Measurements from ENCODE around the gene UBE2L5.
"Not testable (repeated sequence)": the region's sequence is repeated elsewhere in the genome, so short reads cannot be mapped to it uniquely, and the experiment has no call there.

The UBE2L5 gene

GRCh38 chr13:30453727-30454126 is 31.4 kb downstream of the UBE2L5 start:
- DNase-seq (ENCODE audit: low read depth, low spot score) = no peak
- peaks cover 13% of the 10 kb centered on the region for H3K36me3 ChIP-seq (ENCODE audit: insufficient read depth, low read length)
- no peak overlapping the region for H3K9ac ChIP-seq (ENCODE audit: insufficient read length)
- no peak for TF ChIP-seq POLR2AphosphoS5 (IDR thresholded peaks at IDR 0.05; ENCODE audit: borderline replicate concordance, low read depth, low read length)
- TF ChIP-seq EZH2 (IDR thresholded peaks at IDR 0.05) = no peak
- TF ChIP-seq FOXP2 (optimal IDR thresholded peaks at IDR 0.05; ENCODE audit: control extremely low read depth, extremely low read length, insufficient read depth) = no peak
- no peak overlapping the region for H3K27ac ChIP-seq
- no peaks in the 10 kb centered on the region for H3K9me3 ChIP-seq (ENCODE audit: low read depth, low read length)
- no peak overlapping the region for H3K4me3 ChIP-seq

DNA sequence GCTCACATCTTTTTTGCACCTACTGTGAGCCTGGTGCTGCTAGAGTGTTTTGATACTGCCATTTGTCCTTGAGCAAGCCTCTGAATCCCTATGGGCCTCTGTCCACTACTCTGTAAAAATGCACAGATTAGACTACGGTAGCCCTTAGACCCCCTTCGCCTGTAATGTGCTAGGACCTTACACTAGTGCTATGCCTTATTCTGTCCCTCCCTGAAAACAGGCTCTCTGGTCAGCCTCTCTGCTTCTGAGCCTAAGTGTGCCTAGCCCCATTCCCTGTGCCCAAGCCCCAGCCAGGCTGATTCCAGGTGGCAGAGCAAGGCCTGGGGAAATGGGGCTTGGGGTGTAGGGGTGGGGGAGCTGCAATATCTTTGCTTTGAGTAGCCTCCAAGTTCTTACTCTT is 32.7 kb downstream of the UBE2L5 start:
- no peak for DNase-seq (ENCODE audit: low read depth, low spot score)
- H3K4me3 ChIP-seq = no peak overlapping the region
- no peaks in the 10 kb centered on the region for H3K9me3 ChIP-seq (ENCODE audit: low read depth, low read length)
- peak overlapping the region; percentile 77 for H3K27ac ChIP-seq
- peaks cover 26% of the 10 kb centered on the region for H3K36me3 ChIP-seq (ENCODE audit: insufficient read depth, low read length)
- TF ChIP-seq FOXP2 (optimal IDR thresholded peaks at IDR 0.05; ENCODE audit: control extremely low read depth, extremely low read length, insufficient read depth) = no peak
- TF ChIP-seq EZH2 (IDR thresholded peaks at IDR 0.05) = no peak
- no peak for TF ChIP-seq POLR2AphosphoS5 (IDR thresholded peaks at IDR 0.05; ENCODE audit: borderline replicate concordance, low read depth, low read length)
- H3K9ac ChIP-seq (ENCODE audit: insufficient read length) = no peak overlapping the region

DNA sequence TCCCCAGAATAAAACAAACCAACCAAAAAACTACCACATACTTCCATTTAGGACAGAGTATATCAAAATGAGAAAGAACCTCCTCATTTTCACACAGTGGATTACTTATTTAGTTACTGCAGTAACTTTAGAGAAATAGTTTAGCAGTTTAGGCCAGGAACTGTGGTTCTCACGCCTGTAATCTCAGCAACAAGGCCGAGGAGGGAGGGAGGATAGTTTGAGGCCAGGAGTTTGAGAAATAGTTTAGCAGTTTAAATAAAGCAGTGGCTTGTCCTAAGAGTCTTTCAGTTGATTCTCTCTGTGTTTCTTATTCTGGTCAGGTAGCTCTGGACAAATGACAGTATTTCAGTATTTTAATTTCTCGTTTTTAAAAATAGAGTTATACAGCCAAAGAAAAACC is 34.0 kb downstream of the UBE2L5 start:
- Histone ChIP-seq H3K36me3 (ENCODE audit: insufficient read depth, low read length) (peaks cover 28% of the 10 kb centered on the region), H3K9me3 (ENCODE audit: low read depth, low read length) (no peaks in the 10 kb centered on the region), H3K27ac (peak overlapping the region; percentile 78), H3K4me3 (no peak overlapping the region), H3K9ac (ENCODE audit: insufficient read length) (no peak overlapping the region)
- DNase-seq (ENCODE audit: low read depth, low spot score) = no peak
- no peak for TF ChIP-seq POLR2AphosphoS5 (IDR thresholded peaks at IDR 0.05; ENCODE audit: borderline replicate concordance, low read depth, low read length)
- TF ChIP-seq EZH2 (IDR thresholded peaks at IDR 0.05) = no peak
- no peak for TF ChIP-seq FOXP2 (optimal IDR thresholded peaks at IDR 0.05; ENCODE audit: control extremely low read depth, extremely low read length, insufficient read depth)

DNA sequence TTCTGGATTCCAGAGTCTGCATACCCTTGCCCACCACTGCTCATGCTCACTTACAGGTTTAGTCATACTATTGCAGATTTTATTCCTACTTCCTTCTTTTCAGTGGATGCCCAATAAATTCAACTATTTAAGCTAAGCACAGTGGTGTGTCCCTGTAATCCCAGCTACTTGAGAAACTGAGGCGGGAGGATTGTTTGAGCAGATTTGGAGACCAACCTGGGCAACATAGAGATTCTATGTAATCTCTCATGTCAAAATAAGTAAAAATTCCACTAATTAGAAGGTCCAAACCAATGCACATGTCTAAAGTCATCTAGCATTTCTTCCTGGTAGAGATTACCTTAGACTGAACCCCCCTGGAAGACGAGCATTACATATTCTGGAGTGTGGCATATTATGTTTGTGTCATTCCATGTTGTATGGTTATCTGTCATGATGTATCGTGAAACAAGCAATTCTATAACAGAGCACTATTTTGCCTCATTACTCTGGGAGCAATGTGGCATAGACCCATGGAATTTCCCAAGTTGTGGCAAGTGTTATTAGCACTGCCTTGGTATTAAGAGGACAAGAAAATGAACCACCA is 35.1 kb downstream of the UBE2L5 start:
- Histone ChIP-seq H3K9me3 (ENCODE audit: low read depth, low read length) (no peaks in the 10 kb centered on the region), H3K9ac (ENCODE audit: insufficient read length) (no peak overlapping the region), H3K27ac (peak overlapping the region; percentile 52), H3K4me3 (no peak overlapping the region), H3K36me3 (ENCODE audit: insufficient read depth, low read length) (peaks cover 40% of the 10 kb centered on the region)
- TF ChIP-seq EZH2 (IDR thresholded peaks at IDR 0.05) (no peak), POLR2AphosphoS5 (IDR thresholded peaks at IDR 0.05; ENCODE audit: borderline replicate concordance, low read depth, low read length) (peak; percentile 6; the same call in 1 of the 2 replicates)
- DNase-seq (ENCODE audit: low read depth, low spot score) = no peak

DNA sequence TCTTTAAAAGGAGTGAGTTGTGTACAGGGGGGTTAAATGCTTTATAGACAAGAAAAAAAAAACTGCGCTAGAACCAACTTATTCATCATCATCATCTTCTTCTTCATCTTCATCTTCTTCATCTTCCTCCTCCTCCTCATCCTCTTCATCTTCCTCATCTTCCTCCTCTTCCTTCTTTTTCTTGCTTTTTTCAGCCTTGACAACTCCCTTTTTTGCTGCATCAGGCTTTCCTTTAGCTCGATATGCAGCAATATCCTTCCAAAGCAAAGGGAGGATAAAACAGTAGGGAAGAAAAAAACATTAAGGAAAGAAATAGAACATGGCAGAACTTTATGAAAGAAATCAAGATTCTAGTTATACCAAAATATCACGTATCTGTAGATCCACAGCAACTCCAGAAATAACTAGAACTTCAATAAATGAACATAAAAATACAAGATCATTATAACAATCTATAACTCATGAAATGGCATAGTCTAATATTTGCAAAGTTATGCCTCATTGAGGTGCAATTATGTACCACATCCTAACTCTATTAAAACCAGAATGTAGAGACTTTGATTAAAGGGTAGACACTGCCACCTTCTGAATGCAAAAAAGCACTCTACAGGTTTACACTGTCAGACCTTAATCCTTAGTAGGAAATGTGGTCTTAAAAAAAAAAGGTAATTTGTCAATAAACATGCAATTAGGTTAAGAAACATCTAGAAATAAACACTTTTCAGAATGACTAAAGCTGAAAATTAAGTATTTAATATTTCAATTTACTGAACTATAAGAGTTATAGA is 39.2 kb downstream of the UBE2L5 start:
- H3K36me3 ChIP-seq (ENCODE audit: insufficient read depth, low read length) = peaks cover 58% of the 10 kb centered on the region
- peak overlapping the region; percentile 63 for H3K9ac ChIP-seq (ENCODE audit: insufficient read length)
- peak overlapping the region; percentile 94 for H3K27ac ChIP-seq
- H3K4me3 ChIP-seq = peak overlapping the region; percentile 97
- H3K9me3 ChIP-seq (ENCODE audit: low read depth, low read length); DNase-seq (ENCODE audit: low read depth, low spot score): not testable (repeated sequence)

GRCh38 chr13:30463787-30464495 is 41.6 kb downstream of the UBE2L5 start:
- Histone ChIP-seq H3K36me3 (ENCODE audit: insufficient read depth, low read length) (peaks cover 43% of the 10 kb centered on the region), H3K4me3 (peak overlapping the region; percentile 97), H3K27ac (peak overlapping the region; percentile 94), H3K9ac (ENCODE audit: insufficient read length) (peak overlapping the region; percentile 92), H3K9me3 (ENCODE audit: low read depth, low read length) (no peaks in the 10 kb centered on the region)
- TF ChIP-seq FOXP2 (optimal IDR thresholded peaks at IDR 0.05; ENCODE audit: control extremely low read depth, extremely low read length, insufficient read depth) (no peak), POLR2AphosphoS5 (IDR thresholded peaks at IDR 0.05; ENCODE audit: borderline replicate concordance, low read depth, low read length) (no peak; the same call in 1 of the 2 replicates), EZH2 (IDR thresholded peaks at IDR 0.05) (no peak)
- no peak for DNase-seq (ENCODE audit: low read depth, low spot score)

- peaks cover 35% of the 10 kb centered on the region for H3K36me3 ChIP-seq (ENCODE audit: insufficient read depth, low read length)
- H3K4me3 ChIP-seq = peak overlapping the region; percentile 97
- H3K9me3 ChIP-seq (ENCODE audit: low read depth, low read length) = no peaks in the 10 kb centered on the region
- TF ChIP-seq FOXP2 (optimal IDR thresholded peaks at IDR 0.05; ENCODE audit: control extremely low read depth, extremely low read length, insufficient read depth) = no peak
- TF ChIP-seq POLR2AphosphoS5 (IDR thresholded peaks at IDR 0.05; ENCODE audit: borderline replicate concordance, low read depth, low read length) = no peak
- TF ChIP-seq EZH2 (IDR thresholded peaks at IDR 0.05) = no peak
- DNase-seq (ENCODE audit: low read depth, low spot score) = no peak
- H3K27ac ChIP-seq = peak overlapping the region; percentile 94
- H3K9ac ChIP-seq (ENCODE audit: insufficient read length) = peak overlapping the region; percentile 92
Observed at GRCh38 chr13:30464496-30465342, 42.4 kb downstream of the UBE2L5 start.

DNA sequence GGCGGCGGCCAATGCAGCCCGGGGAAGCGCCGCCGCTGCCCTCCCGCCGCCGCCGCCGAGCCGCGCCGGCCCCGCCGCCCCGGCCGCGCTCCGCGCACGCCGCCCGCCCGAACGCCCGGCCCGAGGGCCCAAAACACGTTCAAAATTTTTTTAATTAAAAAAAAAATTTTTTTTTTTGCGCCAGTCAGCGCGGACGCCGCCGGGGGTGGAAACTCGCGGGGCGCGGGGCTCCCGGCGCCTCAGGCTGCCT is 43.0 kb downstream of the UBE2L5 start:
- Histone ChIP-seq H3K27ac (peak overlapping the region; percentile 97), H3K9ac (ENCODE audit: insufficient read length) (peak overlapping the region; percentile 99), H3K36me3 (ENCODE audit: insufficient read depth, low read length) (peaks cover 31% of the 10 kb centered on the region), H3K4me3 (peak overlapping the region; percentile 94), H3K9me3 (ENCODE audit: low read depth, low read length) (no peaks in the 10 kb centered on the region)
- TF ChIP-seq FOXP2 (optimal IDR thresholded peaks at IDR 0.05; ENCODE audit: control extremely low read depth, extremely low read length, insufficient read depth) = no peak
- DNase-seq (ENCODE audit: low read depth, low spot score) = no peak

Measured in SK-N-MC (cell line).